GM12892 (cell line): ENCODE measurements around the gene ATP12A.

ENCODE experiments used
- POLR2AphosphoS5 ChIP-seq: IDR thresholded peaks from 2 replicates; pipeline ENCODE4 v1.6.1; 2011; ENCODE audit warnings: low read depth, low read length, control low read depth
- TAF1 ChIP-seq: IDR thresholded peaks from 2 replicates; pipeline ENCODE4 v1.6.1; 2011; ENCODE audit warnings: low read depth, mild to moderate bottlenecking, control low read depth, low read length, borderline replicate concordance

DNA sequence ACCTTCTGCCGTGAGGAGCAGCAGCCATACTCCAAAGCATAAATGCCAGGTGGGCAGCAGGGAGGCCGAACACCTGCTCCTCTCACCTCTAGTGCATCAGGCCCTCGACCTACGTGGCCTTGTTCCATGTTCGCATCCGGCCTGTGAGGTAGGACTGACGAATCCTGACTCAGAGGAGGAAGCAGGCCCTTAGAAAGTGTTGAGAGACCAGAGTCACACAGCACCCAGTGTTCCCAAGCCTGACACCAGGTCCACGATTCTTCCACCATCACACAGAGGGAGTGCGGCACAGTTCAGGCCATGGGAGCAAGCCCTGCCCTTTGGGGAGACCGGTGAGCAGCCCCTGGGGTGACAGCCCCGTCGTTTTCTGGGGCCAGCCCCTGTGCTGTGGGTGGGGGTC lies 14.7 kb downstream of the ATP12A start:
- TF ChIP-seq POLR2AphosphoS5 = no peak
- TF ChIP-seq TAF1 = no peak
